ENCODE data around the gene CPSF4L.
"Not testable (repeated sequence)": the region's sequence is repeated elsewhere in the genome, so short reads cannot be mapped to it uniquely, and the experiment has no call there.

CPSF4L gene, protein sequence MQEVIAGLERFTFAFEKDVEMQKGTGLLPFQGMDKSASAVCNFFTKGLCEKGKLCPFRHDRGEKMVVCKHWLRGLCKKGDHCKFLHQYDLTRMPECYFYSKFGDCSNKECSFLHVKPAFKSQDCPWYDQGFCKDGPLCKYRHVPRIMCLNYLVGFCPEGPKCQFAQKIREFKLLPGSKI

DNA sequence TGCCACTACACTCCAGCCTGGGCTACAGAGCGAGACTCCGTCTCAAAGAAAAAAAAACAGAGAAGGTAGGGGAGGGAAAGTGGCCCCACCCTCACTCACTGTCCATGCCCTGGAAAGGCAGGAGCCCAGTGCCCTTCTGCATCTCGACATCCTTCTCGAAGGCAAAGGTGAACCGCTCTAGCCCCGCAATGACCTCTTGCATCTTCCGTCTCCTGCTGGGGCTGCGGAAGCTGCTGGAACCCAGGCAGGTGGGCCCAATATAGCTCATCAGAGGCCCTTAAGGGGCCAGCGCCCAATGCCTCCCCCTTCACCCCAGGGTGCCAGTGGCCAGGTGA lies at the start of gene CPSF4L:
CPSF4L (minus strand) TSS at position 264 of the 335 bp plus-strand sequence; CDS start at position 202, 62 bp downstream.
- no peak for DNase-seq

- DNase-seq = no peak
These were observed 49.7 kb upstream of the CPSF4L start for GRCh38 chr17:73311428-73311780.

DNA sequence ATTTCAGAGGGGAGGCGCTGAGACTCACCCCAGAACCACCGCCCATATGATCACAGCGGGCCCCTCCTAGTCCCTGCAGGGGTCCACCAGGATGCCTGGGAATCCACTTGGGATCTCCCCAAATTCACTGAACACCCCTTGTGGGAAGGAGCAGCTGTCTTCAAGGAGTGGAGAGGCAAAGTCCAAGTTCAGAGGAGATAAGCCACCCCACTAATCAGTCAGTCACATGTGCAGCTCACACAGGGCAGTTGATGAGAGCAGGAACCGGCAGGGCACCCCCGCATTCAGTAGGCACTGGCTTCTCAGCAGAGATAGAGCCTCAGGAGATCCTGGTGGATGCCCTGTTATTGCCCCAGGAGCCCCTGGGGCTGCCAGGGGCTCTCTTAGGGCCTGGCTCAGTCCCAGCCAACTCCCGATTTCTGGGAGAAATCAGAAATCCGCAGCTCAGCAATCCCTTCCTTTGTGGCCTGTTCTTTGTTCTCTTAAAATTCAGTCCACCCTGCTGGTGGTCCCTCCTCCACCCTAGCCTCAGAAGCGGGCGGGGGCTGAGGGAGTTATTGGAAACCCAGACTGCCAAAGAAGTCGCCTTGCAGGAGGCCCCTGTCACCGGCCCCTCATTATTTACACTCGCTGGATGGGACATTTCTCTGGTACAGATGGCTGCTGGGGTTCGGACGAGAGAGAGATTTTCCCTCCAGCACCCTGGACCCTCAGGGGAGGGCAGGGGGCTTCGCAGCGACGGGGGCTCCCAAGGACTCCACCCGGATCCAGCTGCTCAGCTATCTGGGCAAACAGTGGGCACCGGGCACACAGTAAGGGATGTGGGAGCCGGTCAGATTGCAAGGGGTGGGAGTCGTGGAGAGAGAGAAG lies 48.3 kb upstream of the CPSF4L start:
- no peak for DNase-seq

DNA sequence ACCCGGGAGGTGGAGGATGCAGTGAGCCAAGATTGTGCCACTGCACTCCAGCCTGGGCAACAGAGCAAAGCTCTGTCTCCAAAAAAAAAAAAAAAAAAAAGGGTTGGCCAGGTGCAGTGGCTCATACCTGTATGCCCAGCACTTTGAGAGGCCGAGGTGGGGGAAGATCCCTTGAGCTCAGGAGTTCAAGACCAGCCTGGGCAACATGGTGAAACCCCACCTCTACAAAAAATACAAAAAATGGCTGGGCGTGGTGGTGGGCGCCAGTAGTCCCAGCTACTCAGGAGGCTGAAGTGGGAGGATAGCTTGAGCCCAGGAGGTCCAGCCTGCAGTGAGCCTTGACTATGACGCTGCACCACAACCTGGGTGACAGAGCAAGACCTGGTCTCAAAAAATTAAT lies 47.3 kb upstream of the CPSF4L start:
- not testable (repeated sequence) for DNase-seq

- DNase-seq = no peak
These were observed 46.5 kb upstream of the CPSF4L start for GRCh38 chr17:73308017-73308823.

- no peak for DNase-seq
These were observed 45.5 kb upstream of the CPSF4L start for GRCh38 chr17:73307130-73307529.

- DNase-seq = no peak
These were observed 44.5 kb upstream of the CPSF4L start for GRCh38 chr17:73305845-73306836.

DNA sequence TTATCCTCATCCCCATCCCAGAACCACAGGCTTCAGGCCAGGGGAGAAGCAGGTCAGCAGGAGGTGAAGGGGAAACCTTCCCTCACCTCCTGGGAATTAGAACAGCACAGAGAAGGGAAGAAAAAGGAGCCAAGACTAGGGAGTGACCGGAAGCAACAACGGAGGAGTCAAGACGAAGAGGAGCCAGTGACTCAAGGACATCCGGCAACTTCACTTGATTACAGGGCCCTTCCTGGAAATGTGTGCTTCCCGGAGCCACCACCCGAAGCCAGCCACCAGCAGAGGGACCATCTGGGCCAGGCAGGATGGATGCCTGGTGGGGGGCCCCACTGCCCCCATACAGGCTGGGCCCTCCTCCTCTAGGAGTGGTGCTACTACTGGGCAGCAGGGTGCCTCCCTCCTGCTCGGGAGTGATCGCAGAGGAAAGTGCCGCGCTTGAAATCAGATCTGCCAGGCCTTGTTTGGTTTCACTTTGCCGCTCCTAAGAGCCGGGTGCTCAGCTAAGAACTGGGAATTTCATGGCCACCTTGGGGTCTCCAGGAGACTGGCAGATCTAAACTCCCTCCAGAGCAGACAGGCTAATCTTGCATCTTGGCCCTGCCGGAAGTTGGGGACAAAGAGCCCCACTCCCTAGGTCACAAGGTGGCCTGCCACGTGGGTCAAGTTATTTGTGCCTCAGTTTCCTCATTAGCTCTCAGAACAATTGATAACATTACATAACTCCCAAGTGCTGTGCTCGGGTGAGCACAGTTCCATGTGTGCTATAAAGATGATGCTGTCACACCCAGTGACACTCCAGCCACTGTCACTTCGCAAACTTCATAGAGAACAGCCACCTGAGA lies 43.5 kb upstream of the CPSF4L start:
- DNase-seq = peak; percentile 62

GRCh38 chr17:73304438-73304837 lies 42.8 kb upstream of the CPSF4L start:
- DNase-seq = no peak

- DNase-seq = no peak
These were observed 40.5 kb upstream of the CPSF4L start for GRCh38 chr17:73302189-73302588.

GRCh38 chr17:73301369-73301768 lies 39.7 kb upstream of the CPSF4L start:
- no peak for DNase-seq

DNA sequence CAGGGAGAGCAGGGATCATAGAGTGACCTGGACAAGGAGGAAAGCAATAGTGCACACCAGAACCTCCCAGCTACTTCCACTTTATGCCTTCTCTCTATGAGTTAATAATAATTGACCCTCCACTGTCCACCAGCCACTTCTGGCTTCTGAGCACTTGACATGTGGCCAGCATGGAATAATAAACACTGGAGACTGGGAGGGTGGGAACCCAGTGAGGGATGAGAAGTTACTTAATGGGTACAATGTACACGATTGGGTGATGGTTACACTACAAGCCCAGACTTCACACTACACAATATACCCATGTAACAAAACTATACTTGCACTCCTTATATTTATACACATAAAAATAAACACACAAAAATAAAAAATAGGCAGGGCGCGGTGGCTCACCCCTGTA lies 38.7 kb upstream of the CPSF4L start:
- no peak for DNase-seq

DNA sequence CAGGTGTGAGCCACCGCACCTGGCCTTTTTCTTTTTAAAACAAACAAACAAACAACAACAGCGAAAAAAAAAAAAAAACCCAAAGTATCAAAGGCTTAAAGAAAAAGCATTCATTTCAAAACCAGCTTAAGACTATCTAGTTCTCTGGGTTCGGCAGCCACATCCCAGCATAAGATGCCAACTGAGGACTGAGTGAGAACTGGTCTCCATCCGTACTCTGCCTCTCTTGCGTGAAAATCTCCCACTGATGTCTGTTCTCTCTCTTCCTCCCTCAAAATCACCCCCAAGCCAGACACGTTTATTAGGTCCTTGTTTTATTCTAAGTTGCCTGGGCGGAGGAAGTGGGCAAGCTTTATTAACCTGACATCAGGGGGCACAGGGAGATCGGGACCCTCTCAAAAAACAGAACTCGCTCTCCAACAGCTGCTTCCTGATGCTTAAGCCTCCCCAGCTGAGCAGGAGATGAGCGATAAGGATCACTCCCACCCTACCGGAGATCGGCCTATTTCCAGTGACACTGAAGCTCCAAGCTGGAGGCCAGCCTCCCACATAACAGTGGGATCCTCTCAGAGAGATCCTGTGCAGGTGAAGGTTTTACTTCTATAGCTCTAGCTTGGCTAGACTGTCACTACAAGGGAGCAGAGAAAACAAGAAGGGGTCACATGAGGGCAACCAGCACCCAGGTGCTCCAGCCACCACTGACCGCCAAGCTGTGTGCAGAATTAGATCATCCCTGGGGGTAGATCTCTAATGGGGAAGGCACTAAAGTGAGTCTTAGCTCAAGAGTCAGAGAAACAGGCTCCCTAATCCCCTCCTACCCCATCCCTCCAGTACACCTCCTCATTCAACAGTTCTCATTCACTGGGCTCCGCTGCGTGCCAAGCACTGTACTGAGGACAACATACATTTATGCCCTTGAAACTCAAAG lies 36.5 kb upstream of the CPSF4L start:
- no peak for DNase-seq

DNA sequence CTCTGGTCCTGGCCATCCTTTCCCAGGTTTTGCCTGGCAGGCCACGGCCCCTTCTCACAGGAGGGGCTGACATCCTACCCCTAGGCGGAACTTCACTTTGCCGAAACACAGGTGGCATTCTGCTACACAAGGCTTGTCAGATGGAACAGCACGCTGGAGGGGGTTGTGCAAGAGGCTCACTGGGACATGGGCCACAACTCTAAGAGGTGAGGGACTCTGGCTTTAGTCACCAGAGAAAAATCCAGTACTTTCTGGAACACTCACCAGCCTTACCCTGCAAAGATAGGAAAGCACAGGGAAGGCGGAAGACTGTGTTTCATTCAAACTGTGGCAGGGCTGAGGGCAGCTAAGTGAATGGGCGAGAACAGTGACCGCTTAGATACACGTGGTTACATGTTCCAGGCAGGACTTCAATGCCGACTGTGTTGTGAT lies 31.8 kb upstream of the CPSF4L start:
- no peak for DNase-seq

DNA sequence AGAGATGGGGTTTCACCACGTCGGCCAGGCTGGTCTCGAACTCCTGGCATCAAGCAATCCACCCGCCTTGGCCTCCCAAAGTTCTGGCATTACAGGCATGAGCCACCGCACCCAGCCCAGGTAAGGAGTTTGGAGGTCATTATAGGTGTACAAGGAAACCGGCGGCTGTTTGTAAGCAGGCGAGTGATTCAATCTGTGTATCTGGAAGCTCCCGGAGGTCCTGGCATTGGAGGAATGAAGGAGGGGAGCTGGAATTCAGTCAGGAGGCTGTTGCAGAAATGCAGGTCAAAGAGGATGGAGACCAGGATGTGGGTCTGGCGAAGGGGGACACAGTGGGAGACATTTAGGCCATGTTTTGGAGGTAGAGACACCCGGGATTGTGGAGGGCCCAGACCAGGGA lies 31.4 kb upstream of the CPSF4L start:
- no peak for DNase-seq

- DNase-seq = no peak
These were observed 30.4 kb upstream of the CPSF4L start for GRCh38 chr17:73292031-73292531.

- no peak for DNase-seq
These were observed 29.7 kb upstream of the CPSF4L start for GRCh38 chr17:73291260-73291801.

DNA sequence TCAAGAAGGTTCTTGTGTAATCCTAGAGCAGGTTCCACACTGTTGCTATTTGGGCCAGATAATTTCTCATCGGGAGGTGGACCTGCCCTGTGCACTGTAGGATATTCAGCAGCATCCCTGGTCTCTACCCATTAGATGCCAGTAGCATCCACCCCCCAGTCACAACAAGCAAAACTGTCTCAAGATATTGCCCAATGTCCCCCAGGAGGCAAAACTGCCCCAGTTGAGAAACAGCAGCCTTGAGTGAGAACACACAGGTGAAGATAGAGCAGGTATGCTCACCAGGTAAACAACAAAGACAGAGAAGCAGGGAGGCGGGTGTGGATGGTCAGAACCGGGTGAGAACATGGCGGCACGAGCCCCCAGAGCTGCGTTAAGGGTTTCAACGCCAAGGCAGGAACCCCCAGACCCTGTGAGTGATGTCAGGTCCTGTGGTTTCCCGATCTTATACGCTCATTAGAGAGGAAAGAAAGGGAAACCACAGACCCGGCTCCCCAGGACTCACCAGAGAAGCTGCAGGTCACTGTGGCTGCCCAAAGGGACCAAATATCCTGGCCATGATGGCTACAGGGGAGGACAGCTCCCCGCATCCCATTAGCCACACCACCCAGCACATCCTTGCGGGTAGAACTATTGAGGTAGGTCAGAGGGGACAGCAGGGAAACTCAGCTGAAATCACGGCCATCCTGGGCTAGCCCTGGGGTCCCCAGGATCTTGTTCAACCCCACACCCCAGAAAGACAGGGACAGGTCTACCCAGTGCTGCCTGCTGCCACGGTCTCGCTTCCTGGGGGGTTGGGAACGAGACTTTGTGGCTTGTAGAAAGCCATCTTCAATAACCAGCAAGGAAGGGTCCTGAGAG lies 28.9 kb upstream of the CPSF4L start:
- no peak for DNase-seq

All from NCI-H510A (cell line).